ENCODE data around the gene PRICKLE2. TPM values are rescaled to one million over a fixed set of nuclear protein-coding genes. Genes with fewer than 3 reads are reported as not detected.
A peak's percentile ranks its signal among the peaks of the same experiment; 100 is the strongest.

PRICKLE2 gene
- total and polyA plus RNA-seq, 8 donors: 34.3 to 48.2 (median 41.9) TPM

DNA sequence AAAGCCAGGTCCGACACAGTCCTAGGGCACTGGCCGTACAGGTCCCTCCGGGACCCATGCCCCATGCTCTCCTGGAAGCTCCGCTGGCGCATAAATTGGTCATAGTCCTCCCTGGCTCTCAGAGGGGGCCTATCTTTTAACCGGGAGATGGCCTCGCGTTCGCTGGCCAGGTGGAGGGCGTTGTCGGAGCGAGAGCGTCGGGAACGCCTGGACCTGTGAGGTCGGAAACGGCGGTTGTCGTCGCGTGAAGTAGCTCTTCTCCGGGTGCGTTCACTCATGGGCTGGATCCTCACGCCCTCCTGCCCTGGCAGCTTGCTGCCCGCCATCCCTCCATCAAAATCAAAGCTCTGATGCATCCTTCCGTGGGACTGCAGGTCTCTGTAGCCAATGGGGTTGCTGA is 126.0 kb downstream of the PRICKLE2 start:
- no peak for ATAC-seq
- intact Hi-C loops (cut with DNase I): no loop called here
- TF ChIP-seq, protein P1, sequence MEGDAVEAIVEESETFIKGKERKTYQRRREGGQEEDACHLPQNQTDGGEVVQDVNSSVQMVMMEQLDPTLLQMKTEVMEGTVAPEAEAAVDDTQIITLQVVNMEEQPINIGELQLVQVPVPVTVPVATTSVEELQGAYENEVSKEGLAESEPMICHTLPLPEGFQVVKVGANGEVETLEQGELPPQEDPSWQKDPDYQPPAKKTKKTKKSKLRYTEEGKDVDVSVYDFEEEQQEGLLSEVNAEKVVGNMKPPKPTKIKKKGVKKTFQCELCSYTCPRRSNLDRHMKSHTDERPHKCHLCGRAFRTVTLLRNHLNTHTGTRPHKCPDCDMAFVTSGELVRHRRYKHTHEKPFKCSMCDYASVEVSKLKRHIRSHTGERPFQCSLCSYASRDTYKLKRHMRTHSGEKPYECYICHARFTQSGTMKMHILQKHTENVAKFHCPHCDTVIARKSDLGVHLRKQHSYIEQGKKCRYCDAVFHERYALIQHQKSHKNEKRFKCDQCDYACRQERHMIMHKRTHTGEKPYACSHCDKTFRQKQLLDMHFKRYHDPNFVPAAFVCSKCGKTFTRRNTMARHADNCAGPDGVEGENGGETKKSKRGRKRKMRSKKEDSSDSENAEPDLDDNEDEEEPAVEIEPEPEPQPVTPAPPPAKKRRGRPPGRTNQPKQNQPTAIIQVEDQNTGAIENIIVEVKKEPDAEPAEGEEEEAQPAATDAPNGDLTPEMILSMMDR (IDR thresholded peaks at IDR 0.05): no peak
- H3K36me3 ChIP-seq: peaks cover 0 to 26% of the 10 kb centered on the region in 2 donors
- no peak overlapping the region for H3K27ac ChIP-seq
- no peaks in the 10 kb centered on the region for H3K9me3 ChIP-seq
- H3K27me3 ChIP-seq: no peaks in the 10 kb centered on the region
- DNase-seq: peak in 1 of 4 donors; percentile 67
- H3K4me3 ChIP-seq: no peak overlapping the region
- no peaks in the 10 kb centered on the region for H3K4me1 ChIP-seq

DNA sequence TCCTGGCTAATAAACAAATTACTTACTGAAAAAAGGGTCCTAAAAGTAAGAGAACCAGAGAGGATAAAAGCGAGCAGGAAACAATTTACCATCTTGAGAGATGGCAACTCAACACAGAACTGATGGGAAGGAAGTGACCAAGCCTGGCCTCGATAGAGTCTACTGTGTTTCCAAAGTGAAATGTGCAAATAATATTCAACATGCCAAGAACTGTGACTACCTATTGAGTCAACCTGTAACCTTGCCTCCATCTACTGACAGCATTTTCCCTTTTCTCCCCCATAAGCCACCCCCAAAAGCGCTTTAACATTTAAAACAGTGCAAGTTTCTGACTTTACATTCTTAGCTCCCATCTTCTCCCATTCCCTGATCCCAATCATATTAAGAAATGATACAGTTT is 126.6 kb downstream of the PRICKLE2 start:
- no peaks in the 10 kb centered on the region for H3K4me1 ChIP-seq
- DNase-seq (no peak), ATAC-seq (no peak)
- TF ChIP-seq, protein P1 (IDR thresholded peaks at IDR 0.05): no peak
- H3K27me3 ChIP-seq: no peaks in the 10 kb centered on the region
- intact Hi-C loops (cut with DNase I): no loop called here
- H3K36me3 ChIP-seq: peaks cover 0 to 26% of the 10 kb centered on the region in 2 donors
- no peaks in the 10 kb centered on the region for H3K9me3 ChIP-seq
- H3K27ac ChIP-seq: no peak overlapping the region
- H3K4me3 ChIP-seq: no peak overlapping the region

DNA sequence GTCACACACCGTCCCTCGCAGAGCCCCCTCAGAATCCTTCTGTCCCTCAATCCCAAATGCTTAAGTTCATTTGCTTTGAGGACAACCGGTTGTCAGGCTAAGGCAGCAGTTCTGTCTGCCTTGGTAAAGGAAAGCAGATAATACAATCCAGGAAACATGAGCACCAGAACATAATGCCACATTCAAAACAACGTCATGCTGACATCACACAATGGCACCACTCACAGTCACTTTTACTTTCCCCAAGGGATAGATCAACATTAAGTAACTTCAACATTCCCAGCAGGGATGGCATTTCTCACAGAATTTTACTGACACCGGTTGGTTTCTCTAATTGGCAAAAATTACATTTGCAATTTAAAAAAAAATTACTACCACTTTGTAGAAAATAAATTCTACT is 127.3 kb downstream of the PRICKLE2 start:
- H3K4me3 ChIP-seq: no peak overlapping the region
- no peaks in the 10 kb centered on the region for H3K27me3 ChIP-seq
- no peak for DNase-seq
- intact Hi-C loops (cut with DNase I): no loop called here
- H3K4me1 ChIP-seq: no peaks in the 10 kb centered on the region
- TF ChIP-seq, protein P1 (IDR thresholded peaks at IDR 0.05): no peak
- H3K9me3 ChIP-seq: no peaks in the 10 kb centered on the region
- no peak for ATAC-seq
- H3K36me3 ChIP-seq: peaks cover 0 to 26% of the 10 kb centered on the region in 2 donors
- no peak overlapping the region for H3K27ac ChIP-seq

DNA sequence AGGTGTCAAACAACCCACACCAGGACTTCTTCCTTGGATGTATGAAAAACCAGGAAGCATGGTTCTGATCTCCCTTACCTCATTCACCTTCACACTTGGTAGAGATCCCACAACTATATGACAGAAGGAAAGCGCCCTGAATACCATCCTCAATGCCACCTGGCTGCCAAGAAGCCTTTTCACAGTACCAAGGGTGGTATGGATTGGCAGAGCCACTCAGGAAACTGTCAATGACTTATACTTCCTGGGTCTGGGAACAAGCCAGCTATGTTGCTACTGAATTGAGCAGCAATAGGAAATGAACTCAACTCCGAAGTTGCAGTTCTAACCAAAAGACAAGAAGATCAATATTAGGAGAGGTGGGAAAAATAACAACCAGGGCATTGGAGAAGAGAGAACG is 129.5 kb downstream of the PRICKLE2 start:
- no peak overlapping the region for H3K4me3 ChIP-seq
- intact Hi-C loops (cut with DNase I): no loop called here
- H3K9me3 ChIP-seq: no peaks in the 10 kb centered on the region
- peaks cover 0 to 26% of the 10 kb centered on the region in 2 donors for H3K36me3 ChIP-seq
- H3K4me1 ChIP-seq: no peaks in the 10 kb centered on the region
- no peak for DNase-seq
- TF ChIP-seq, protein P1 (IDR thresholded peaks at IDR 0.05): no peak
- H3K27ac ChIP-seq: no peak overlapping the region
- H3K27me3 ChIP-seq: no peaks in the 10 kb centered on the region
- no peak for ATAC-seq

DNA sequence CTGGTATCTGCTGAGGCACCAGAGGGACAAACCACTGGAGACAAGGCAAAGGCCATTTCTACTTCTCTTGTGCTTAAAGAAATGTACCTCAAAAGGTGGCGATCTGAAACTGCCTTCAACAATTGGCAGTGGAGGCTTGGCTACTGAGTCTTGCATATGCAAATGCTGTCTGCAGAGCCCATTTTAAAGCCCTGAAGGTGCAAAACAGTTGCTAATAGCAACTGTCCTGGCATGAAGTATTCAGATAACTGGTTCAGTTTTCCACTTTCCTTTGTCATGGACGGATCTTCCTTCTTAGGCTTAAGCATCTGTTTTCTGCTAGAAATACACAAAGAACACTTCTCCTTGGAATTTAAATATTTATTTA is 130.6 kb downstream of the PRICKLE2 start:
- Histone ChIP-seq H3K27me3 (no peaks in the 10 kb centered on the region), H3K4me3 (no peak overlapping the region), H3K36me3 (peaks cover 0 to 25% of the 10 kb centered on the region in 2 donors), H3K4me1 (no peaks in the 10 kb centered on the region), H3K9me3 (no peaks in the 10 kb centered on the region), H3K27ac (no peak overlapping the region)
- intact Hi-C loops (cut with DNase I): no loop called here
- ATAC-seq (no peak), DNase-seq (no peak)
- TF ChIP-seq, protein P1 (IDR thresholded peaks at IDR 0.05): no peak

Data from left lung (tissue), 10 donors.